Duodenal mucosa (tissue), 2 donors: Measurements from ENCODE around the gene SGSM2.

Experiments
- H3K27ac ChIP-seq: one replicate; pipeline ENCODE4 v1.7.0; 2013; ENCODE audit warnings: low read depth, low read length
- H3K27me3 ChIP-seq, 2 donors: one replicate each; pipeline ENCODE4 v1.7.0; 2013; ENCODE audit warnings: low read length in 2 of 2, control low read depth in 1 of 2; ENCODE audit not compliant: insufficient read depth in 2 of 2, control insufficient read depth in 1 of 2
- H3K36me3 ChIP-seq, 2 donors: one replicate each; pipeline ENCODE4 v1.7.0; 2013; ENCODE audit warnings: low read length in 2 of 2, control low read depth in 1 of 2; ENCODE audit not compliant: insufficient read depth in 2 of 2, control insufficient read depth in 1 of 2
- H3K4me1 ChIP-seq, 2 donors: one replicate each; pipeline ENCODE4 v1.7.0; 2013; ENCODE audit warnings: low read length in 2 of 2, control low read depth in 1 of 2; ENCODE audit not compliant: insufficient read depth in 2 of 2, control insufficient read depth in 1 of 2
- H3K4me3 ChIP-seq, 2 donors: one replicate each; pipeline ENCODE4 v1.7.0; 2013; ENCODE audit warnings: low read length in 2 of 2, low read depth in 1 of 2
- H3K9ac ChIP-seq, 2 donors: one replicate each; pipeline ENCODE4 v1.7.0; 2013; ENCODE audit warnings: low read length in 2 of 2, low read depth in 1 of 2
- H3K9me3 ChIP-seq, 2 donors: one replicate each; pipeline ENCODE4 v1.7.0; 2013; ENCODE audit warnings: low read length in 2 of 2, control low read depth in 1 of 2; ENCODE audit not compliant: control insufficient read depth in 1 of 2

The SGSM2 gene

GRCh38 chr17:2364763-2365116, 27.4 kb downstream of the SGSM2 start:
- Histone ChIP-seq H3K36me3 (peaks cover 3 to 29% of the 10 kb centered on the region in 2 donors), H3K9ac (no peak overlapping the region), H3K27ac (no peak overlapping the region), H3K4me3 (no peak overlapping the region), H3K4me1 (peaks cover 7 to 9% of the 10 kb centered on the region in 2 donors), H3K27me3 (no peaks in the 10 kb centered on the region), H3K9me3 (no peaks in the 10 kb centered on the region)

- no peak overlapping the region for H3K4me3 ChIP-seq
- H3K27ac ChIP-seq, result no peak overlapping the region
- H3K4me1 ChIP-seq, result peaks cover 5 to 6% of the 10 kb centered on the region in 2 donors
- H3K27me3 ChIP-seq, result no peaks in the 10 kb centered on the region
- H3K9me3 ChIP-seq, result no peaks in the 10 kb centered on the region
- peaks cover 3 to 29% of the 10 kb centered on the region in 2 donors for H3K36me3 ChIP-seq
- no peak overlapping the region for H3K9ac ChIP-seq
These were observed 27.8 kb downstream of the SGSM2 start for GRCh38 chr17:2365132-2365531.

GRCh38 chr17:2366747-2367494, 29.6 kb downstream of the SGSM2 start:
- Histone ChIP-seq H3K9ac (no peak overlapping the region), H3K27ac (no peak overlapping the region)

GRCh38 chr17:2368359-2368758, 31.1 kb downstream of the SGSM2 start:
- H3K9ac ChIP-seq, result no peak overlapping the region
- H3K4me3 ChIP-seq, result no peak overlapping the region
- H3K4me1 ChIP-seq, result no peaks in the 10 kb centered on the region
- peaks cover 9 to 34% of the 10 kb centered on the region in 2 donors for H3K36me3 ChIP-seq
- no peaks in the 10 kb centered on the region for H3K9me3 ChIP-seq
- no peak overlapping the region for H3K27ac ChIP-seq
- no peaks in the 10 kb centered on the region for H3K27me3 ChIP-seq

More at GRCh38 chr17:2366747-2367494, 29.6 kb downstream of the SGSM2 start:
- Histone ChIP-seq H3K4me1 (no peaks in the 10 kb centered on the region), H3K27me3 (no peaks in the 10 kb centered on the region), H3K9me3 (no peaks in the 10 kb centered on the region), H3K36me3 (peaks cover 8 to 24% of the 10 kb centered on the region in 2 donors), H3K4me3 (no peak overlapping the region)

- Histone ChIP-seq H3K27me3 (no peaks in the 10 kb centered on the region), H3K4me3 (no peak overlapping the region), H3K4me1 (no peaks in the 10 kb centered on the region), H3K9ac (no peak overlapping the region), H3K36me3 (peaks cover 13 to 36% of the 10 kb centered on the region in 2 donors), H3K9me3 (no peaks in the 10 kb centered on the region), H3K27ac (no peak overlapping the region)
These were observed 31.7 kb downstream of the SGSM2 start for GRCh38 chr17:2369039-2369438.

- H3K27ac ChIP-seq, result no peak overlapping the region
- H3K9me3 ChIP-seq, result no peaks in the 10 kb centered on the region
- peaks cover 13 to 32% of the 10 kb centered on the region in 2 donors for H3K36me3 ChIP-seq
- H3K9ac ChIP-seq, result no peak overlapping the region
- H3K4me3 ChIP-seq, result no peak overlapping the region
- H3K4me1 ChIP-seq, result no peaks in the 10 kb centered on the region
- H3K27me3 ChIP-seq, result no peaks in the 10 kb centered on the region
These were observed 32.4 kb downstream of the SGSM2 start for GRCh38 chr17:2369551-2370210.

GRCh38 chr17:2370211-2370589, 32.9 kb downstream of the SGSM2 start:
- H3K9ac ChIP-seq, result no peak overlapping the region
- no peaks in the 10 kb centered on the region for H3K4me1 ChIP-seq
- no peaks in the 10 kb centered on the region for H3K9me3 ChIP-seq
- H3K27me3 ChIP-seq, result no peaks in the 10 kb centered on the region
- H3K27ac ChIP-seq, result no peak overlapping the region
- peaks cover 13 to 34% of the 10 kb centered on the region in 2 donors for H3K36me3 ChIP-seq
- no peak overlapping the region for H3K4me3 ChIP-seq

- H3K9ac ChIP-seq, result no peak overlapping the region
- H3K9me3 ChIP-seq, result no peaks in the 10 kb centered on the region
- H3K4me3 ChIP-seq, result no peak overlapping the region
- no peak overlapping the region for H3K27ac ChIP-seq
- H3K36me3 ChIP-seq, result peaks cover 10 to 41% of the 10 kb centered on the region in 2 donors
- H3K4me1 ChIP-seq, result no peaks in the 10 kb centered on the region
- no peaks in the 10 kb centered on the region for H3K27me3 ChIP-seq
These were observed 34.2 kb downstream of the SGSM2 start for GRCh38 chr17:2371183-2372130.

- Histone ChIP-seq H3K27ac (no peak overlapping the region), H3K27me3 (no peaks in the 10 kb centered on the region), H3K4me1 (no peaks in the 10 kb centered on the region), H3K9ac (no peak overlapping the region), H3K36me3 (peaks cover 16 to 41% of the 10 kb centered on the region in 2 donors), H3K4me3 (no peak overlapping the region), H3K9me3 (no peaks in the 10 kb centered on the region)
These were observed 34.9 kb downstream of the SGSM2 start for GRCh38 chr17:2372180-2372579.

- Histone ChIP-seq H3K9me3 (no peaks in the 10 kb centered on the region), H3K9ac (no peak overlapping the region), H3K36me3 (peaks cover 18 to 44% of the 10 kb centered on the region in 2 donors), H3K4me3 (no peak overlapping the region), H3K27me3 (no peaks in the 10 kb centered on the region), H3K27ac (no peak overlapping the region), H3K4me1 (no peaks in the 10 kb centered on the region)
These were observed 35.4 kb downstream of the SGSM2 start for GRCh38 chr17:2372681-2373080.
